GM19099 (cell line): ENCODE data around the gene GPBP1L1.

Experiments
- POLR2A ChIP-seq: IDR thresholded peaks from 3 replicates; pipeline ENCODE4 v1.6.1; 2011; ENCODE audit warnings: low read depth; ENCODE audit not compliant: insufficient read length; ENCODE audit errors: extremely low read depth

GPBP1L1 gene

DNA sequence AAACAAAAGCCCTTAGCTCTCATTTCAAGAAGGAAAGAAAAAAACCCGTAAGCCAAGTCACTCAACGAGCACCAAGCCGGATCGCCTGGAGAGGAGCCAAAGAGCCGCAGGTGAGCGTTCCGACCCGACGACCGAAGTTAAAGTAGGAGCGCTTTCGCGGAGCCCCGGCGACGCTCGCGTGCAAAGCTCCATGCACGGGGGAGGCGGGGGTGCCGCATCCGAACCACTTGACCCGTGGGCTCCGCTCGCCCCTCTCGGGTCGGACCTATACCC lies 382 bp downstream of the GPBP1L1 start:
- TF ChIP-seq POLR2A, result no peak

GRCh38 chr1:45685308-45686014 lies 872 bp downstream of the GPBP1L1 start:
- no peak for TF ChIP-seq POLR2A

DNA sequence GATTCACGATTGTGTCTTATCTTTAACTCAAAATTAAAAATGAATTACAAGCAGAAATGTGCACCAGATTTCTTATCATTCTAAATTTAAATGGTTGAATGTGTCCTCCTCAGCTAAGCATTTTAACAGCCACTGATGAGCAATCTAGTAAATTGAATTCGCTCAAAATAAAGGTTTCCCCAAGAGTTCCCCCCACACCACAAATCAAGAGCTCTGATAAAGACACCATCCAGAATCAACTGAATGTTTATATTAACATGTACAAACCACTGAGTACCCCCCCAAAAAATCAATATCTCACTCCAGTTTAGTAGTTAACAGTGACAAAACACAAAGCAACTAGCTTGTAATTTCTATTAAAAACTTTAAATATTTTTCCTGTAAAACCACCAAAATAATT lies 1.9 kb downstream of the GPBP1L1 start:
- TF ChIP-seq POLR2A, result no peak

DNA sequence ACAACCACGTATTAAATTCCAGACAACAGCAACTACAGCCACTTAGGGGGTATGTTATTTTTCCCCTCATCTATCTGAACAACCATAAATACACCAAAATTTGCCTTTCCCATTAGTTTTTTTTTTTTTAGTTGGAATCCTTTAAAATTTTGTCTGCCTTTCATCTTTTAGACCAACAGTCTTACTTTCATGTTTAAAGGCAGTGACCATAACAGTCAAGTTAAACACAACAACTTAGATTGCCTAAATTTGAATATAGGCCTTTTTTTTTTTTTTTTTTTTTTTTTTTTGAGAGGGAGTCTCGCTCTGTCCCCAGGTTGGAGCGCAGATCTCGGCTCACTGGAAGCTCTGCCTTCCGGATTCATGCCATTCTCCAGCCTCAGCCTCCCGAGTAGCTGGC lies 3.4 kb downstream of the GPBP1L1 start:
- TF ChIP-seq POLR2A, result no peak

GRCh38 chr1:45679123-45679522 lies 7.2 kb downstream of the GPBP1L1 start:
- no peak for TF ChIP-seq POLR2A

- no peak for TF ChIP-seq POLR2A
Observed at GRCh38 chr1:45678489-45678888, 7.8 kb downstream of the GPBP1L1 start.

DNA sequence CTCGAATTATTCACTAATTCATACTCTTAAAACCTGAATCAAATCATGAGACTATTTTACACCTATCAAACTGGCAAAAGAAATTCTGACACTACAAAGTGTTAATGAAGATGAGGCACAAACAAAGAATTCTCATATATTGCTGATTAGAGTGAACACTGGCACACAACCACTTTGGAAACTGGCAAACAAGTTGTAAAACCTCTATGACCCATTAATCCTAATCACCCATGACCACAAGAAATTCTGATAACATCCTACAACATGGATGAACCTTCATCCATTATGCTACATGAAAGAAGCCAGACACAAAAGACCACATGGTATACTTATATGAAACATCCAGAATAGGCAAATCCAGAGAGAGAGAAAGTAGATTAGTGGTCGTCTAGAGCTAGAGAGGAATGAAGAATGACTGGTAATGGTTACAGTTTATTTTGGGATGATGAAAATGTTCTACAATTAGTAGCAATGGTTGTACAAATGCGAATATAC lies 8.5 kb downstream of the GPBP1L1 start:
- no peak for TF ChIP-seq POLR2A

- no peak for TF ChIP-seq POLR2A
Observed at GRCh38 chr1:45674478-45674877, 11.9 kb downstream of the GPBP1L1 start.

DNA sequence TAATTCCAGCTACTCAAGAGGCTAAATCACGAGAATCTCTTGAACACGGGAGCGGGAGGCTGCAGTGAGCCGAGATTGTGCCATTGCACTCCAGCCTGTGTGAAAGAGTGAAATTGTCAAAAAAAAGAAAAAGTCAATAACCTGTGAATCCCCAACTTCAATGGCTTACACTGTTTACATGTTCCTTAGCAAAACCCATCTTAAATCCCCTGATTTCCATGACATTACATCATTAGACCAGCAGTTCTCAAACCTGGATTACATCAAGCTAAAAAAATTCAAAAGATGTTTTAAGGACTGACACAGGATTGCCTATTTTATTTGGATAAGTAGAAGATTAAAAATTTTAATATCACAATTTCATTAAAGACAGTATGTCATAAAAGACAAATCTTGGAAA lies 12.4 kb downstream of the GPBP1L1 start:
- no peak for TF ChIP-seq POLR2A

- no peak for TF ChIP-seq POLR2A
Observed at GRCh38 chr1:45669859-45670655, 16.3 kb downstream of the GPBP1L1 start.

- no peak for TF ChIP-seq POLR2A
Observed at GRCh38 chr1:45669379-45669778, 17.0 kb downstream of the GPBP1L1 start.

GRCh38 chr1:45668526-45668925 lies 17.8 kb downstream of the GPBP1L1 start:
- no peak for TF ChIP-seq POLR2A

GRCh38 chr1:45667321-45668111 lies 18.8 kb downstream of the GPBP1L1 start:
- no peak for TF ChIP-seq POLR2A

GRCh38 chr1:45666836-45667235 lies 19.5 kb downstream of the GPBP1L1 start:
- no peak for TF ChIP-seq POLR2A

- no peak for TF ChIP-seq POLR2A
Observed at GRCh38 chr1:45660336-45660735, 26.0 kb downstream of the GPBP1L1 start.

DNA sequence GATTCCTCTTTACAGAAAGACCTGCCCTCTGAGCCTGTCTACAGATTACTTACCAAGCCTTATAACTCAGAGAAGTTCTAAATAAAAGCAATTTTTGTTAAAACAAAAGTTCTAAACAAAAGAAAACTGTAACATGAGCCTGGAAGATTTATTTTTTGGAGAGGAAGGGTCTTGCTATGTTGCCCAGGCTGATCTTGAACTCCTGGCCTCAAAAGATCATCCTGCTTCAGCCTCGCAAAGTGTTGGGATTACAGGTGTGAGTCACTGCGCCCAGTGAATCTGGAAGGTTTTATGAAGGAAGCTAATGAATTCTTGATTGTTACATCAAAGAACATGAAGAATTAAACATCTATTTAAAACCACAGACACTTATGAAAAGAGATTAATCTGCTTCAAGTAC lies 27.1 kb downstream of the GPBP1L1 start:
- TF ChIP-seq POLR2A, result no peak

GRCh38 chr1:45658171-45658570 lies 28.2 kb downstream of the GPBP1L1 start:
- no peak for TF ChIP-seq POLR2A
